ENCODE measurements around the gene MND1.

The MND1 gene

DNA sequence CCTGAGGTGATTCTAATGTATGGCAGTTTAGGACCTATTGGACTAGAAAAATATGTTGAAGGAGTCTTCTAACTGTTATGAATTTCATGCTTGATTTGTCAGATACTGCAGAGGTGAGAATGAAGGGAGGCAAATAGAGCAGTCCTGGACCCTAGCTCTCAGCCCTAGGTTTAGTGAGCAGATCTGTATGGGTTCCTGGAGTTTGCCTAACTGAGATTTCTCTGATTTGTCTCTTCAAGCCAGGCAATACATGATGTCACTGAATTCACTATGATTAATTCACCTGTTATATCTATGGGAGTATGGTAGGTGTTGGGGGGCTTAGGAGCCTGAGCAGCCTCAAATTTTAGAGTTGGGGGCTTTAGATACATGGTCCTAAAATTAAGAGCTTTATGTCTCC lies 2.6 kb downstream of the MND1 start:
- no peak for DNase-seq

DNA sequence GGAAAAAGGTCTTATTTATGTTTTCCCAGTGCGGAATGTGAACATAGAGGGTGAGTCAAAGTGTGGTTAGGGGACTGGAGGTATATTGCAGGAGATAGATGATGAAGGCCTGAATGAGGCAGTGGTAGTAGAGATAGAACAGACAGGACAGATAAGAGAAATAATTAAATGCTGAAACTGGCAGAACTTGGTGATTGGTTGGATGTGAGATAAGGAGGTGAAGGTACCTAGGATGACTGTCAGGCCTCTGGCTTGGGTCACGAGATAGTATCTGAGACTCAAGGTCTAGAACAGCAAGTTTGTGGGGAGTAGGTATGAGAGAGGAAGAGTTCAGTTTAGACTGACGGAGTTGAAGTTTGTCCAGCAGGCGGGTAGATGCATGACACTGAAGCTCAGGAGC lies 3.5 kb downstream of the MND1 start:
- DNase-seq, result no peak

DNA sequence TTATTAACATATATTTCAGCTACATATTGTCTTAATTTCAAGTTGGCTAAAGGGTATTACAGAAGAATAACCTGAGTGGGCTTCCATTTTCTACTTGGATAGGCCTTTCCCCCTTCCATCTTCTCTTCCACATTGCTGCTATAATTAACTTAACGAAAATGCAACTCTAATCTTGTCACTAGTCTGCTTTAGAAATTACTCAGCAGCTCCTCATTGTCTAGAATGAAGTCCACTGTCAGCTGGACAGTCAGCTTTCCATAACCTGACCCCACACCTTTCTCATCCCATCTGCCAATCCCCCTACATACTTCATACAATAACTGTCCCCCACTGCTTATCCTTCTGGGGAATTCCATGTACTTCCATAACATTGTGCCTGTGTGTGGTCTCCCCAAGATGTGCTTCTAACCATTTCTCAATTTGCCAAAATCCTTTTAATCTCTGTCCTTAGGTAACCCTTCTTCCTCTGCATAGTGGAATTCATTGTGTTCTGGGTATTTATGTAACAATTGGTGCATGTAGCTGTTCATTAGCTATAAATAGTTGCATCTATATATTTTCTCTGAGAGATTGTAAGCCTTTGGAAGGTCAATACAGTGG lies 4.8 kb downstream of the MND1 start:
- no peak for DNase-seq

- DNase-seq, result no peak
Measured at GRCh38 chr4:153362184-153362583, 17.7 kb downstream of the MND1 start.

GRCh38 chr4:153364061-153364460 lies 19.6 kb downstream of the MND1 start:
- no peak for DNase-seq

DNA sequence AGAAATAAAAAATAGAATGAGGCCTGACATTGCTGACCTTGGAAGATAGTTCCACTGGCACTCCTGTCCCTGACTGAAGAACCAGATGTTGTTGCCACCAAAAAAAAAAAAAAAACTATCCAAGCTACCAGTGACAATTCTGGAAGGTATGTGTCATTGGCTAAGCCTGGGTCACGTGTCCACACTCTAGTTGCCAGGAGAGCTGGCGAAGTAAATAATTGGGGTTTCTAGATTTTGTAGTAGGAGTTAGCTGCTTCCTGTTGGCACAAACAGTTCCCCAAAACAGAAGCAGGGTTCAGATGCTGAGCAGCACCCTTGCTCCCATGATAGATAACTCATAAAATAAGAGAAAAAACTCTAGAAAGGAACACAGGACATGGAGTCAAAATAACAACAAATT lies 20.5 kb downstream of the MND1 start:
- no peak for DNase-seq

DNA sequence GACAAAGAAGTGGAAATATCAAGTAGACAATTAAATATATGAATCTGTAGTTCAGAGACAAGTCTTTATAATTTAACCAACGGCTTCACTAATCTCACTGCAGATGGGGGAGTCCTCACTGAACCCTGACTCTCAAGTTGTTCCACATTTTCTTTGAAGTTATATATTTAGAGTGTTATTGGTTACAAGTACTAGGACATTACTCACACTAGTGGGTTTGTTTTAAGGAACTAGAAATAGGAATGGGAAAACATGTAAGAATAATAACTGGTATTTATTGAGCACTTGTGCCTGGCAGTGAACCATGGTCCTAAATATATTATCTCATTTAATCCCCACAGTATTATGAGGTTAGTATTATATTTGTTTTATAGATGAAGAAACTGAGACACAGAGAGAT lies 22.0 kb downstream of the MND1 start:
- no peak for DNase-seq

DNA sequence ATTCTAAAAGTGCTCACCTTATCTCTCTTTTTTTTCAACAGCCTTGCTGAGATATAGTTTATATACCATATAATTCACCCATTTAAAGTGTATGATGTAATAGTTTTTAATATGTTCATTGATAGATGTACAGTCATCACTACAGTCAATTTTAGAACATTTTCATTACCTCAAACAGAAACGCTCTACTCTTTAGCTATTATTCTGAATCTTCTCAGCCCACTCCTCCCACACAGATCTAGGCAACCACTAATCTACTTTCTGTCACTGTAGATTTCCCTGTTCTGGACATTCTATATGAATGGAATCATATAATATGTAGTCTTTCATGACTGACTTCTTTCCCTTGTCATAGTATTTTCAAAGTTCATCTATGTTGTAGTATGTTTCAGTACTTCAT lies 22.6 kb downstream of the MND1 start:
- DNase-seq, result no peak

DNA sequence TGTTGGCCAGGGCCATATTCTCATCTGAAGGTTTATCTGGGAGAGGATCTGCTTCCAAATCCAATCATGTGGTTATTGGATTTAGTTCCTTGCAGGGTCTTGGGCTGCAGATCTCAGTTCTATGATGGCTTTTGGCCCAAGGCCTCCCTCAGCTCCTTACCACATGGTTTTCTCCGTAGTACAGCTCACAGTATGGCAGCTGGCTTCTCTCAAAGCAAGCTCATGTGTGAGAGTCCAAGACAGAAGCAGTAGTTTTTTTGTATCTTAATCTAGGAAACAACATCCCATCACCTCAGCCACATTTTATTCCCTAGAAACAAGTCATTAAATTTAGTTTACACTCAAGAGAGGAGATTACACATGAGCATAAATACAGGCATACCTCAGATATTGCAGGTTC lies 24.5 kb downstream of the MND1 start:
- no peak for DNase-seq

DNA sequence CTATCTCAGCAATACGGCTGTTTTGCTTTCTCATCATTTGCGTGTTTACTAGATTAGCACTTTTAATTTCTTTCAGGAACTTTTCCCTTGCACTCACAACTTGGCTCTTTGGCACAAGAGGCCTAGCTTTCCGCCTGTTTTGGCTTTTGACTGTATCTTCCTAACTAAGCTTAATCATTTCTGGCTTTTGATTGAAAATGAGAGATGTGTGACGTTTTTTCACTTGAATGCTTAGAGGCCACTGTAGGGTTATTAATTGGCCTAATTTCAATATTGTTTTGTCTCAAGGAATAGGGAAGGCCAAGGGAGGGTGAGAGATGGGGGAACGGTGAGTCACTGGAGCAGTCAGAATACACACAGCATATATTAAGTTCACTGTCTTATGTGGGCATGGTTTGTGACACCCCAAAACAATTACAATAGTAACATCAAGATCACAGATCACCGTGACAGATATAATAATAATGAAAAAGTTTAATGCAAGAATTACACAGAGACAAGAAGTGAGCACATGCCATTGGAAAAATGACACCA lies 27.3 kb downstream of the MND1 start:
- no peak for DNase-seq

DNA sequence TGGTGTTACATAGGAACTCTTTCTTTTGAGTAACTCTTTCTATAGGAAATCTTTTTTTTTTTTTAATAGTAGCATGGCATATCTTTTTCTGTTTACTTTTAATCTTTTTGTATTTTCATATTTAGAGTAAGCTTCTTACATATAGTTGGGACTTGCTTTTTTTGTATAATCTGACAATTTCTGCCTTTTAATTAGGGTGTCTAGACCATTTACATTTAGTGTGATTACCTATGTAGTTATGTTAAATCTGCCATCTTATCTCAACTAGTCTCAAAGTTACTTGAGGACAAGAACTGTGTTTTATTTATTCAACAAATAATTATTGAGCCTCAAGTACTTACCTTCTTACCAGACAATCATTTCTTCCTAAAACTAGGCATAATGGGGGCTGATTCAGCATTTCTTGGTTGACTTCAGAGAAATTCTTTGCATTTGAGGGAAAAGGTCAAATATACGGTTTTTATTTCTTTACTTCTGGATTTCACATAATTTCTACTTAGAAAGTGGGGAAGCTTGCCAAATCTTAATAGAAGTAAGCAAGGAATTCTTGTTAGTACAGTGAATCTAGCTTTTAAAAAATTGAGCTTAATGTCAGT lies 28.6 kb downstream of the MND1 start:
- no peak for DNase-seq

GRCh38 chr4:153374442-153374841 lies 30.0 kb downstream of the MND1 start:
- DNase-seq, result no peak

DNA sequence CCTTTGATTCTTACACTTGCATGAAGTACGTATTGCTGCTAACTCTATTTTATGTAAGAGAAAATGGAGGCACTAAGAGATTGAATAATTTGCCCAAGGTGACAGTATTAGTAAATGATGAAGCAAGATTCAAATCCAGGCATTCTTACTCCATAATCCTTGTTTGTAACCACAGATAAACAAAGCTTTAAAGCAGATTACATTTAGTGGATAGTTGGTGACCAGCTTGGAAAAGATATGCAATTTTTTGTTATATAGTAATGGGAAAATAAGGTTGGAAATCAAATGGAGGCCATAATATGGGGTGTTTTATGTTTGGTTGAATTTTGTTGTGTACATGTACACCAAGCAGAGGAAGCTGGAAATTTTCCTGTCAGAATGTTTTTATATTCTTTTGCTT lies 30.8 kb downstream of the MND1 start:
- no peak for DNase-seq

GRCh38 chr4:153383131-153383530 lies 38.6 kb downstream of the MND1 start:
- DNase-seq, result no peak

DNA sequence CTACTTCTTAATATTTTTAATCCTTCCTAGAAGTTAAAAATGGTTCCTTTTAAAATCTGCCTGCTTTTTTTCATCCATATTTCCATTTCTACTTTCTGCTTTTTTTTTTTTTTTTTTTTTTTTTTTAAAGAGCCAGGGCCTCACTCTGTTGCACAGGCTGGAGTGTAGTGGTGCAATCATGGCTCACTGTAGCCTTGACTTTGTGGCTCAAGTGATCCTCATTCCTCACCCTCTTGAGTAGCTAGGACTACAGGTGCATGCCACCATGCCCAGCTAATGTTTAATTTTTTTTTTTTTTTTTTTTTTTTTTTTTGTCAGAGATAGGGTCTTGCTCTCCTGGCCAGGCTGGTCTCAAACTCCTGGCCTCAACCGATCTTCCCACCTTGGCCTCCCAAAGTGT lies 39.7 kb downstream of the MND1 start:
- no peak for DNase-seq

GRCh38 chr4:153385784-153386183 lies 41.3 kb downstream of the MND1 start:
- no peak for DNase-seq

DNA sequence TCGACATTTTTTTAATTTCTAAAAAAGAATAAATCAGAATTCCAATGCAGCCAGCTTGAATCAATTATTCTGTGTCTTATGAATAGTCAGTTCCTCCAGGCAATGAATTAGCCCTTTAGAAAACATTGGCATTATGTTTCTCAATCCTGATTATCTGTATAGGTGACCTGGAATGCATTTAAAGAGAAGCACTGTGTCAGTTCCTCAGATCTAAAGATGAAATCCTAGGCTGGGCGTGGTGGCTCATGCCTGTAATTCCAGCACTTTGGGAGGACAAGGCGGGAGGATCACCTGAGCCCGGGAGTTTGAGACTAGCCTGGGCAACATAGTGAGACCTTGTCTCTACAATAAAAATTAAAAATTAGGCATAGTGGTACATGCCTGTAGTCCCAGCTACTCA lies 43.5 kb downstream of the MND1 start:
- no peak for DNase-seq

- no peak for DNase-seq
Measured at GRCh38 chr4:153393397-153393796, 48.9 kb downstream of the MND1 start.

GRCh38 chr4:153394945-153395344 lies 50.5 kb downstream of the MND1 start:
- DNase-seq, result no peak

DNA sequence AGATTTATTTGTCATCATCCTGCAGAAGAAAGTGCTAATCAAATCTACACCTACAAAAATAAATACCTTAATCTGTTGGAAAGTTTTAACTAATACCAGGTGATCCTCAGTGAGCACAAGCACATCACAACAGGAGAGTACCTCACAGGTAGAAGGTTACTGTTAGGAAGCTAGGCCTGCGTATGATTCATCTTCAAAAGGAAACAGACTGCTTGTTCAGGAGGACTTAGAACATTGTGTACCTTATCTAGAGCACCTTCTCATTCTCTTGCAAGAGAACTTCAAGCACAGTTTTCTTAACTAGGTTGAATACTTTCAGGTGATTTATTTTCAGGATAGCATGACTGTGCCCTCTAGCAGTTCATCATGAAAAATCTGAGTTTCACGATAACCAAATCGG lies 54.2 kb downstream of the MND1 start:
- no peak for DNase-seq

- no peak for DNase-seq
Measured at GRCh38 chr4:153399358-153399757, 54.9 kb downstream of the MND1 start.

GRCh38 chr4:153401501-153401900 lies 57.0 kb downstream of the MND1 start:
- DNase-seq, result no peak

GRCh38 chr4:153402366-153402765 lies 57.9 kb downstream of the MND1 start:
- no peak for DNase-seq

DNA sequence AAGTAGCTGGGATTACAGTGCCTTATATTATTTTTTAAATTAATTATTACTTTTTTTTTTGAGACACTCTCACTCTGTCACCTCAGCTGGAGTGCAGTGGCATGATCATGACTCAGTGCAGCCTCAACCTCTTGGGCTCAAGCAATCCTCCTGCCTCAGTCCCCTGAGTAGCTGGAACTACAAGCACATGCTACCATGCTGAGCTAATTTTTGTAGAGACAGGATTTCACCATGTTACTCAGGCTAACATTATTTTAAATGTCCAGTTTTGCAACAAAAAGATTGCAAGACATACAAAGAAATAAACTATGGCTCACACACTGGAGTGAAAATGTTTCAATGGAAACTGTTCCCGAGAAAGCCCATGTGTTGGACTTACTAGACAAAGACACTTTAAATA lies 59.2 kb downstream of the MND1 start:
- no peak for DNase-seq

DNA sequence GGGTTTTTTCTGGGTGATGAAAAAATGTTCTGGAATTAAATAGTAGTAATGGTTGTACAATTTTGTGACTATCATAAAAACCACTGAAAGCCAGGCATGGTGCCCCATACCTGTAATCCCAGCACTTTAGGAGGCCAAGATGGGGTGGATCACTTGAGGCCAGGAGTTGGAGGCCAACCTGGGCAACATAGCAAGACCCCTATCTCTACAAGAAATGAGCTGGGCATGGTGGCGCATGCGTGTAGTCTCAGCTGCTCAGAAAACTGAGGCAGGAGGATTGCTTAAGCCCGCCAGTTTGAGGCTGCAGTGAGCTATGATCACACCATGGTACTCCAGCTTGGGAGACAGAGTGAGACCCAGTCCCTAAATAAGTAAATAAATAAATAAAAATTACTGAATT lies 63.4 kb downstream of the MND1 start:
- DNase-seq, result no peak

Measured in activated CD4-positive, alpha-beta T cell treated with anti-CD3 and anti-CD28 coated beads for 48 hours (primary cell).